ENCODE data around the gene PDE10A.

Gene PDE10A

GRCh38 chr6:165458134-165458533, 204.9 kb downstream of the PDE10A start:
- DNase-seq = no peak

GRCh38 chr6:165456286-165456685, 206.8 kb downstream of the PDE10A start:
- no peak for DNase-seq

DNA sequence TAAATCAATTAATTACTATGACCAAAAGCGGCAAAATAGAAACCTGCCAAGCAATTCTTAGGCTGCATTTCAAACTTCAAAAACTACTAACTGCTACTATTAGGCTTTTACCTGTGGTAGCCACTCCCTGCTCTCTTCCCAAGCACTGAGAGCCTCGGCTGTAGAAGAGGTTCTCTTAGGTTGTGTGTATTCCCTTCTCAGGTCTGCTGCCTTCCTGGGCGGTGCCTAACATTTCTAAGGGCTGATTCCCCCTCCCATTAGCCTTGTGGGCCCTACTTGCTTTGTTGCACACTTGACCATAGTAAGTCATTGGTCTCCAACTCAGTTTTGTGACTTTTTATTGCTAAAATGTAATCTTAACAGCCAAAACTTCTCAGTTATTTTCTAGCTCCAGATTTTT, 207.6 kb downstream of the PDE10A start:
- DNase-seq = no peak

DNA sequence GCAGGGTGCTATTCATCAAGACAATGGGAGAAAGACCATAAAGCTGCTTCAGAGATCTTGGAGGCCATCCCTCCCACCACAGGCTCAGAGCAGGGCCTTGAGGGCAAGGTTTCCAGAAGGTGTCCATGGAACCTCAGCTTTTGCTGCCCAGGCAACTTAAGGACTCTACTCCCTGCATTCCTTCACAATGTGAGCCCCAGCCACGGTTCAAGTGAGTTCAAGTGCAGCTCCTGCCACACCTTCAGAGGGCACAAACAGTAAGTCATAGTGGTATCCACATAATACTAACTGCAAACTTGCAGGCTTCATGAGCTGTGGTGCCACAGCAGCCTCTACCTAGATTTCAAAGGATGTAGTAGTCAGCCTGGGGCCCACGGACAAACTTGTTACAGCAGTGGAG, 209.6 kb downstream of the PDE10A start:
- DNase-seq = no peak

GRCh38 chr6:165451838-165452237, 211.2 kb downstream of the PDE10A start:
- no peak for DNase-seq

DNA sequence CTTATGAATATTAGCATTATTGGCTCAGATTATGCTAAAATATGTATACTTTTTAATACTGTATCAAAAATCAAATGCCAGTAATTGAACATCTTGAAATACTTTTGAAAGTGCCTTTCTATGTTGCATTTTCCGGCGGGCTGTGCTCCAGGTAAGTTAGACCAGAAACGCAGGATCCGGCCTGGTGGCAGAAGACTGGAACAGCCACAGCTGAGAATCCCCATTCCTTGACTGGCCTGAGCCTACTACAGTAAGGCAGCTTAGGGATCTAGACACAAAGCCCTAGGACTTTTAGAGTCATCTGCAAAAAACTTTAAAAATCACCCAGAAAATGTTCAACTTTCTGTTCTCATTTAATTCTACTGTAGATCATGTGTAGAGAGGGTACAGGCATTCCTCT, 214.8 kb downstream of the PDE10A start:
- DNase-seq = no peak

DNA sequence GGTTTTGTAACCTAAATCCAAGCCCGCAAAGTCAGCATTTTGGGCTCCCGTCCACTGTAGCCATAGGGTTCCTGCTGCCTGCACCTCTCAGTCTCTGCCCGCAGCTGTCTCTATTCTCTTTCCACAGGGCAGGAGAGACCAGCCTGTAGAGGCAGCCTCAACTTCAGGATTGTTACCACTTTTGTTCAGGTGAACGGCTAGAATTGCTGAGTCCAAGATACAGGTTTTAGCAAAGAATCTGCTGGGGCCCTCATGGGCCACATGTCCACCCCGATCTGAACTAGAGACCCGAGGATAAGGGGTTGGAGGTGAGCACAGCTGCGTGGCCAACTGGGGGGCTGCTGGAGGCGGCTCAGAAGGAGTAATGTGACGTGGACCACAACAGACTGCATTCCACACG, 215.9 kb downstream of the PDE10A start:
- DNase-seq = no peak

GRCh38 chr6:165446331-165446730, 216.7 kb downstream of the PDE10A start:
- DNase-seq = no peak

GRCh38 chr6:165443462-165443861, 219.6 kb downstream of the PDE10A start:
- DNase-seq = no peak

GRCh38 chr6:165441181-165441580, 221.9 kb downstream of the PDE10A start:
- no peak for DNase-seq

DNA sequence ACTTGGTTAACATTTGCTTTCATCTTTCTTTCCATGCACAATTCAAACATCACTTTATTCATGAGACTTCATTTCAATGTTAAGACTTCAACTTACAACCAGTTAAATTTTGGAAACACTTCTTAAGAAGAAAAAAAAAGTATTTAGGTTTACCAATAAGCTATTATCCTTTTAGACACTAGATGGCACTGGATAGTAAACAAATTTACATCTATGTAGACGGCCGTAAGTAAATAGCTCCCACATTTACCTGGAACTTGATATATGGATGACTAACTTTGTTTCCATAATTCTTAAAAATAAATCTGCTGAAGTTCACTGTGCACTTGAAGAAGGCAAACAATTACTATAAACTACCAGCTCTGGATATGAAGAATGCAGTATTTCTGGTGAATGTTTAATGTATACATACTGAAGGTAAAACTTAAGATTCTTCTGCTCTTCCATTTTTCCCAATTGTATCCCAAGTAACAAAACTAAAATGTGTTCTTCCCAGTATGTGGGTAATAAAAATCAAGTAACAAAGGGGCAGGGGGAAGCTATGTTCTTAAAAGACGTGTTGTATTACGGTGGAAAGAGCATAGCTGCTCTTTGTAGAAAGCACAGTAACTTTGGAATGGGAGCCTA, 223.0 kb downstream of the PDE10A start:
- DNase-seq = peak; percentile 7 to 33

GRCh38 chr6:165426892-165427291, 236.1 kb downstream of the PDE10A start:
- no peak for DNase-seq

GRCh38 chr6:165422192-165422591, 240.8 kb downstream of the PDE10A start:
- DNase-seq = no peak

DNA sequence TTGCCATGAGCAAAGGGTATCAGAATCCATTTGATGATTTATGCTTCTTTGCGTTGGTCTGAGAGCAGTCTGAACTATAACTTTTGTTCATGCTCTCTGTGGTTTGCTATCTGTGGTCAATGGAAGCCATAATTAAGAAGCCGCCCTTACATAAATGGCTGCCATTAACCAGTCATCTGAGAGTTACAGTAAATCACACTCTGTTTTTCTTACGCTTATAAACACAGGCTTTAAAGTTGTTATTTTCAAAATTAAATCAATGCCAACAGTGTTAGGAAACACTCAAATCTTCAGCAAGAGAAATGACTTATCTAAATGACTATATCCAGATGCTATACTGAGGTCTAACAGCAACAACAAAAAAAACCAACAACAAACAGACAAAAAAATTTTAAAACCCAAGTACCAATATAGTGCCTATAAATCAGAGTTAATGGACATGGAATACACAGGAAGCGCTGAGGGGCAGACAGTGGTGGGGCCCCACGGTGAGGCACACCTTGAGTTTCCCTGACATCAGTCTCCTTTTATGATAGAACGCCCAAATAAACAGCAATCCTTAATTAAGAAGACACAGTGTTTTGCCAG, 245.7 kb downstream of the PDE10A start:
- DNase-seq = no peak

DNA sequence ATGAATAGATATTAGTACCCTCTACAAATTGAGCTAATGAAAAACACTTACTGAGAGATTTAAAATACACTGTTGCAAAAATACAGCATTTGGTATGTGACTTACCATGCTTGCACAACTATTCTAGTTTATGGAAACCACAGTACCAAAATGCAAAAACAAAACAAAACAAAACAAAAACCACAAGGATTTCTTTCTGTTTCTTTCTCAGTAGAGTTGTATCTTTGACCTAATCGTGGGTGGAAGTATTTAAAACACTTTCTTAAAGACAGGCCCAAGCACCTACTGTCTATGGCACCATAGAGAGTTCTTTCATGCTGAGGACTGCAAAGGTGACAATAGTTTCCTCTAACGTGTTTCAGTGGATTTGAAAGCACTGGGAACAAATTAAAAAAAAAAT, 258.3 kb downstream of the PDE10A start:
- DNase-seq = no peak

DNA sequence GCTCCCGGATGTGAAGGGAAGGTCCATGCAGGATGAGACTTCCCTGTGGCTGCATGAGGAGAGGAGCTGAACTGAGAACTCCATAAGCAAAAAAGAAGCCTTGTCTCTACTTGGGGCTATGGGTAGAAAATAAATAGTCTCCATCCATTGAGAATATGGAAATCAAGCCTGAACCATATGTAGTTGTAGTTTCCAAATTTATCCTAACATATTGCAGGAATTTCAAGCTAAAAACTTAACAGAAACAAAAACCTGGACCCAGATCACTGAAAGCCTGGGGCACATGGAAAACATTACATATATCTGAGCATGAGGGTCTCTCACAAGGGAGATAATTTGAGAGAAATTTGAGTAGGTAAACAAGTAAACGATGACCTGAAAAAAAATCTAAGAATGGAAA, 258.7 kb downstream of the PDE10A start:
- DNase-seq = no peak

- DNase-seq = no peak
Observed at GRCh38 chr6:165403006-165403595, 259.9 kb downstream of the PDE10A start.

DNA sequence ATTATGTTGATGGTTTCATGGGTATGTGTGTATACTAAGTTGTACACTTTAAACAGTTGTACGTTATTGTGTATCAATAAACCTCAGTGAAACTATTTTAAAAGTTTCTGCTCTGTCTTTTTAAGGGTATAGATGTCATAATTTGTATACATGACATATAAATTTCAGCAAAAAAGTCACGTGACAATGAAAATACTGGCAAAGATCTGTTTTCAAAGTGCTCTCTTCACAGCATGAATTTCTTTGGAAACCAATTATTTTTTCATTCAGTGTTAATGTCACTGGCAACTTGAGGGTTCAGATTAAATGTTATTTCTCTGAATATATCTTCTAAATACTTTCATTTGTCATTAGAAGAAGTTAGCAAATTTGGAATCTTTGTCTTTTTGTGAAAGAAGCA, 261.9 kb downstream of the PDE10A start:
- no peak for DNase-seq

GRCh38 chr6:165390475-165390874, 272.6 kb downstream of the PDE10A start:
- no peak for DNase-seq

DNA sequence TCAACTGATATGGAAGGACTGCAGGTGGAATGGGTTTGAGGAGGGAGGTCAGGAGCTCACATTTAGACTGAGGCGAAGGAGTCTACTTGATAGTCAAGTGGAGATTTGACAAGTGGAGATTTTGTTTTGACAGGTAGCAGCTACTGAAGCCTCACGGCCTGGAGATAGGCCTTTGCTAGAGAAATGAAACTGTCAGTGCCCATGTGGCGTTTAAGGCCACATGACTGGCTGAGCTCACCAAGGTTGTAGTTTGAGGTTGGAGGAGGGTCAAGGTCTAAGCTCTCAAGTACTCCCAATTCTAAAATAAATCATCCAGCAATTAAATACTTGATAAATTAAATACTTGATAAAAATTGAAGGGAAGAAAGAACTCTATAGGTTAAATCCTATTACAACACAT, 273.5 kb downstream of the PDE10A start:
- DNase-seq = no peak

DNA sequence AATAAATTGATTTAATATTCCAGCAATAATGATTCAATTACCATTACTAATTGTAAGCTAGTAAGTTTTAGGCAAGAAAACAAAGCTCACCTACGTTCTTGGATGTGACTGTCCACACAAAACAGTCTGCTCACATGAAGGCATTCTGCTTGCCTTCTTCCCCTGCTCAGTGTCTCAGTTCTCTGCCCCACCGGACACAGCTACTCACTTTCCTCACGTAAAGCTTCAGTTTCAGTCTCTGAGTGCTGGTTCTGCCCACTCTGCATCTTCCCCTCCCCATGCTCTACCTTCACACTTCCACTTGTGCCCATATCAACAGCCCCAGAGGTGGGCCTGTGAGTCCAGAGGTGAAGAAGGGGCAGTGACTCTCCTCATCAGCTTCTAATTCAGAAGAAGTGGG, 279.7 kb downstream of the PDE10A start:
- DNase-seq = no peak

DNA sequence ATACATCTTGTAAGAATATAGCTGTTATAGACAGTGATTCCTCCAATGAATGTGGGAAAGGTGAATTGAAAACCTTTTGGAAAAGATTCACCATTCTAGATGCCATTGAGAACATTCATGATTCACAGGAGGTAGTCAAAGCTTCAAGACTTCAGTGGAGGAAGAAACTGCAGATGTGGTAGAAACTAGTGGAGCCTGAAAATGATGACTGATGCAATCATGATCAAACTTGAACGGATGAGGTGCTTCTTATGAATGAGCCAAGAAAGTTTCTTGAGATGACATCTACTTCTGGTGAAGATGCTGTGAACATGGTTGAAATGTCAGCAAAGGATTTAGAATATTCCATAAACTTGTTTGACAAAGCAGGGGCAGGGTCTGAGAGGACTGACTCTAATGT, 286.9 kb downstream of the PDE10A start:
- no peak for DNase-seq

- DNase-seq = no peak
Observed at GRCh38 chr6:165365371-165365770, 297.7 kb downstream of the PDE10A start.

- DNase-seq = no peak
Observed at GRCh38 chr6:165345700-165346099, 317.3 kb downstream of the PDE10A start.

DNA sequence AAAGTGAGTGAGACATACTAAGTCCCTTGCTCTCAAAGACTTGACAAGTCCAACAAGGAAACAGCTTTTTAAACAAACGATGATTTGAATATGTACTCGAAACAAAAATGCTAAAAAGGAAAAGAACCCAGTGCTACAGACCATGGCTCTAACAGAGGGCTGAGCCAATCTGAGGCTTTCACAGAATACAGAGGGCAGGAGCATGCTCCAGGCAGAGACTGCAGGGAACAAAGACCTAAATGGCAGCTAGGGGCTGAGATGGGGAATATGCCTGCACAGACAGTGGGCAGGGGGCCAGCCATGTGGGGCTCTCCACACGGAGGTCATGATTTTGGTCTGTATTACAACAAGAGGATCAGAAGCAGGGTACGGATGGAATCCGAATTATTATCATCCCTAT, 322.5 kb downstream of the PDE10A start:
- DNase-seq = no peak
